Activated CD4-positive, alpha-beta memory T cell treated with anti-CD3 and anti-CD28 coated beads, Interleukin-2, amount 10 ng/mL, durations not matched to agents 7 days and 5 days (primary cell): Measurements from ENCODE around the gene DNAJC11. TPM values are rescaled to one million over a fixed set of nuclear protein-coding genes. Genes with fewer than 3 reads are reported as not detected.
"Not testable (repeated sequence)": the region's sequence is repeated elsewhere in the genome, so short reads cannot be mapped to it uniquely, and the experiment has no call there.

Experiments used
- CTCF ChIA-PET: fragments of 350-600 bp; sonication (Branson Sonifier 250); formaldehyde crosslinking; loops from one replicate; lab custom pipeline; 2021; ENCODE audit warnings: antibody characterized with exemption, inconsistent platforms; lab: Charles Lee
- POLR2A ChIA-PET: fragments of 350-600 bp; sonication (Branson Sonifier 250); formaldehyde crosslinking; loops from one replicate; lab custom pipeline; 2021; ENCODE audit warnings: antibody characterized with exemption; lab: Charles Lee
- DNase-seq: peaks from one replicate; pipeline ENCODE4 v3.0.0-alpha.2; 2020
- H3K27ac Mint-ChIP-seq: one replicate; pipeline ENCODE4 v1.8.0; 2021; ENCODE audit warnings: mild to moderate bottlenecking, mixed read lengths
- H3K27me3 Mint-ChIP-seq: one replicate; pipeline ENCODE4 v1.8.0; 2021; ENCODE audit warnings: mixed read lengths
- H3K36me3 Mint-ChIP-seq: one replicate; pipeline ENCODE4 v1.8.0; 2021; ENCODE audit warnings: low read depth, mixed read lengths
- H3K4me1 Mint-ChIP-seq: one replicate; pipeline ENCODE4 v1.8.0; 2021; ENCODE audit warnings: mixed read lengths
- H3K4me3 Mint-ChIP-seq: one replicate; pipeline ENCODE4 v1.8.0; 2021; ENCODE audit warnings: mild to moderate bottlenecking, mixed read lengths
- H3K9me3 Mint-ChIP-seq: one replicate; pipeline ENCODE4 v1.8.0; 2021; ENCODE audit warnings: mixed read lengths
- total RNA-seq, 2 experiments: library from RNA; stranded (reverse); gene quantifications; one replicate each; pipeline ENCODE4 v1.2.3, GENCODE V29; 2021

Gene DNAJC11
- total RNA-seq, 2 experiments from 2014 or later = 27.4 to 27.9 TPM

DNA sequence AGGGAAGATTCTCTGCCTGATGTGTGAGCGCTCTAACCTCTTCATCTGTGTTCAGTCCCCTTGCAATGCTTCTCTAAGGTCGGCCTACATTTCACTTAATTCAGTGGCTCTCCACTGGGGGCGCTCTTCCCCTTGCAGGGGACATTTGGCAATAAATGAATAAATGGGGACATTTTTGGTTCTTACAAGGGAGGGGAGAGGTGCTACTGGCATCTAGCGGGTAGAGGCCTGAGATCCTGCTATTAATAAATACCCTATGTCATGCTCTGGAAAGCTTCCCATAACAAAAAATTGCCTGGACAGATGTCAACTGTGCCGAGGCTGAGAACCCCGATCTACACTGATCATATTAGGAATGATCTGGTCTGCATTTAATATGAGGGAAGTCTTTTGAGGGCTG is 25.9 kb upstream of the DNAJC11 start:
- no peaks in the 10 kb centered on the region for H3K9me3 Mint-ChIP-seq
- H3K27me3 Mint-ChIP-seq = peaks cover 12% of the 10 kb centered on the region
- ChIA-PET CTCF (interaction anchor here (1.1 to 1.3 kb wide), 2 partner anchors 11 to 57 kb away, joined by 3 to 4 read pairs; partner anchors contain the start of gene CAMTA1), POLR2A (no interaction called here)
- H3K4me3 Mint-ChIP-seq = no peak overlapping the region
- no peaks in the 10 kb centered on the region for H3K4me1 Mint-ChIP-seq
- no peak overlapping the region for H3K27ac Mint-ChIP-seq
- H3K36me3 Mint-ChIP-seq = no peaks in the 10 kb centered on the region
- DNase-seq = peak; percentile 52

DNA sequence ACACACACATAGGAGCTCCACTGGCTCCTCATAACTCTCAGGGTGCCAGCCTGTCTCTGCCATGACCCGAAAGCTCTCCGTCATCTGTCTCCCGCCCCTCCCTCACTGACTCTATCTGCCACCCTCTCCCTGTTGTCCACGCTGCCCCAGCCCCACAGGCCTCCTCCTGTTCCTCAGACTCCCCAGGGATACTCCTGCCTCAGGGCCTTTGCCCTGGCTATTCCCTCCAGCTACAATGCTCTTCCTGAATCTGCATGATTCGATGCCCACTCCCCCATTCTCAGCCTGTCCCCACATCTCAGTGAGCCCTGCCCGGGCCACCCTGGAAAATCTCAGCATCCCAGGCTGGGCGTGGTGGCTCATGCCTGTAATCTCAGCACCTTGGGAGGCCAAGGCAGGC is 24.6 kb upstream of the DNAJC11 start:
- Mint-ChIP-seq H3K9me3 (no peaks in the 10 kb centered on the region), H3K4me1 (no peaks in the 10 kb centered on the region), H3K4me3 (no peak overlapping the region), H3K27me3 (peaks cover 9% of the 10 kb centered on the region), H3K27ac (no peak overlapping the region), H3K36me3 (no peaks in the 10 kb centered on the region)
- no peak for DNase-seq
- CTCF ChIA-PET = interaction anchor here (0.7 to 1.5 kb wide), 4 partner anchors 9 to 489 kb away, joined by 3 to 4 read pairs (median 3); partner anchors contain the start of gene DNAJC11
- POLR2A ChIA-PET = no interaction called here

DNA sequence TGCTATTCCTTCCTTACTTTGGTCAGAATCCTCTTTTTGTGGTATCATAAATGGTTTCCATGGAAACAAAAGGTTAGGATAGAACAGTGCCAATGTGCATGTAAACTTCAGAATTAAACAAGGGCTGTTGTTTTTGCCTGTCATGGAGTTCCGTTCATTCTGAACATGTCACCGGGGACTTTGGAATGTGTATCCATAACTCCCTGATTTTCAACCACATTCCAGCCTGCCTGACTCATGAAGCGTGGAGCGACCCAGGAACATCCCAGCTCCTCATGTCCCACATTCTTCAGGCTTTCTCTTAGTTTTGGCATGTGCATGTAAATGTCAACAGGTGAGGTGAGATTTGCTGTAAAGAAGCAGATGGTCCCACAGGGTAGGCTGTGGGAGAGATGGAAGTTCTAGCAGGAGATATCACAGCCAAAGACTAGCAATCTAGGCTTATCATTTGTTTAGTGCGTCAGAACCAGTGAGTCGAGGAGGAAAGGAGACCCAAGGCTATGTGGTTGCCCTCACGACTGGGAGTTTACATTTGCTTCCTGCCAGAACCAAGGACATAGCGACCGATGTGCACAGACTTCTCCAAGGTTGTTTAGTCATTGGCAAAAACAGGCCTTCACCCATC is 23.0 kb upstream of the DNAJC11 start:
- Mint-ChIP-seq H3K9me3 (no peaks in the 10 kb centered on the region), H3K4me3 (no peak overlapping the region), H3K27ac (no peak overlapping the region), H3K4me1 (no peaks in the 10 kb centered on the region), H3K27me3 (peaks cover 3% of the 10 kb centered on the region), H3K36me3 (no peaks in the 10 kb centered on the region)
- ChIA-PET POLR2A (no interaction called here), CTCF (no interaction called here)
- no peak for DNase-seq

DNA sequence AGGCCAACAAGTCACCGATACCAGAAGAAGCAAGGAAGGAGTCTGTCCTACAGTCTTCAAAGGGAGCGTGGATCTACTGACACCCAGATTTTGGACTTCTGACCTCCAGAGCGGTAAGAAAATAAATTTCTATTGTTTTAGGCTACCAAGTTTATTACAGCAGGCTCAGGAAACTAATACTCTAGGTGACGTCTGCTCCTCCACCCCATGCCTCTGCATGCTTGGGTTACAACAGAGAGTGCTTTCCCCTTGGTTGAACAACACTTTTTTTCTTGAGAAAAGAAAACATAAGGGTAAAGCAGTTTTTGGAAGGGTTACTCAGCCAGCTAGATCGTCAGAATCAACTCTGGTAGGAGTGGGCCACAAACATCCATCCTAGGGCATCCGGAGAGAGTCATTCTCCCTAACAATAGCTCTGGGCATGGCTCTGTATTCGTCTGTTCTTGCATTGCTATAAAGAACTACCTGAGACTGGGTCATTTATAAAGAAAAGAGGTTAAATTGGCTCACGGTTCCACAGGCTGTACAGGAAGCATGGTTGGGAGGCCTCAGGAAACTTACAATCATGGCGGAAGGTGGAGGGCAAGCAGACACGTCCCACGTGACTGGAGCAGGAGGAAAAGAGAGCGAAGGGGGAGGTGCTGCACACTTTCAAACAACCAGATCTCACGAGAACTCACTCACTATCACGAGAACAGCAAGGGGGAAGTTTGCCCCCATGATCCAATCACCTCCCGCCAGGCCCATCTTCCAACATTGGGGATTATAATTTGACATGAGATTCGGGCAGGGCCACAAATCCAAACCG is 22.2 kb upstream of the DNAJC11 start:
- ChIA-PET POLR2A (no interaction called here), CTCF (no interaction called here)
- Mint-ChIP-seq H3K4me1 (no peaks in the 10 kb centered on the region), H3K27ac (no peak overlapping the region), H3K27me3 (peaks cover 3% of the 10 kb centered on the region), H3K4me3 (no peak overlapping the region), H3K36me3 (no peaks in the 10 kb centered on the region), H3K9me3 (no peaks in the 10 kb centered on the region)
- no peak for DNase-seq

DNA sequence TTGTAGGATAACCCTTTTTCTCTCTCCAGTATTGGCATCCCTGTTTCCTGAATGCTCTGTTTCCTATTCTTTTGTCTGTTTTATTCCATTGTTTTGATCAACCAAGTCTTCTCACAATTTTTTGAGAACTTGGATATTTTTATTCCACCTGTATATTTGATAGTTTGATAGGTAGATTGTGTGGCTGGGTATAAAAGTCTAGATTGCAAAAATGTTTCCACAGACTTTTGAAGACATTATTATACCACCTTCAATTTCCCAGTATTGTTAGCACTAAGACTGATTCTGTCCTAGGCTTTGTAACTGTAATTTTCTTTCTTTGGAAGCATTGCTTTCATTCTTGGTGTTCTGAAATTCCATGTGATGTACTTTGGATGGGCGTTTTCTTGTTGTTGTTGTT is 9.6 kb upstream of the DNAJC11 start:
- Mint-ChIP-seq H3K27me3 (peaks cover 15% of the 10 kb centered on the region), H3K4me3 (no peak overlapping the region), H3K36me3 (no peaks in the 10 kb centered on the region), H3K4me1 (no peaks in the 10 kb centered on the region), H3K9me3 (peaks cover 6% of the 10 kb centered on the region), H3K27ac (no peak overlapping the region)
- ChIA-PET CTCF (no interaction called here), POLR2A (no interaction called here)
- no peak for DNase-seq

DNA sequence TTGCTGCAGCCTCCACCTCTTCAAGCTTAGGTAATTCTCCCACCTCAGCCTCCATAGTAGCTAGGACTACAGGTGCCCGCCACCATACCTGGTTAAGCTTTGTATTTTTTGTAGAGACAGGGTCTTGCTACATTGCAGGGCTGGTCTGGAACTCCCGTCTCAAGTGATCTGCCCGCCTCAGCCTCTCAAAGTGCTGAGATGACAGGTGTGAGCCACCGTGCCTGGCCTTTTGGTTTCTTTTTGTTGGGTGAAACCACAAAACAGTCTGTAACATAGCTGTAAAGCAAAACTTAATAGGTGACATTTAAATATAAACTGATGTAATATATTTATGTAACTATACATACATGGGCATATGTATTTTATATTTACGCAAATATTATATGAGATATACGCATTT is 3.1 kb upstream of the DNAJC11 start:
- no peak for DNase-seq

DNA sequence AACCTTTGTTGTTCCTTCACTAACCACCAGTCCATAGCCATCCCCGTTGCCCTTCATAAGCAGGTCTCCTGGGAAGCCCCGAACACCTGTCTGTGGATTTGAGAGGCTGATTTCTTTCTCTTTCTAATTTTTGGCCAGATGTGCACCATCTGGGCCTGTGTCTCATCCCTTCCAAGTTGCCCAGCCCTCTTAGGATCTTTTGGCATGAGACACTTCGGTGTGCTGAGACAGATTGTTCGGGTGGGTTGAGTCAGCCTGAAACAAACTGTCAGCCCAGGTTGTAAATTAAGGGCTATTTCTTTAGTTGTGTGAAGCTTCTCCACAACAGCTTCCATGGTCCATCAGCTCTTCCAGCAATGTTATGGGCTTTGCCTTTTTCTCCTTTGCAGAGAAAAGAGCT is 1.4 kb upstream of the DNAJC11 start:
- ChIA-PET POLR2A (no interaction called here), CTCF (interaction anchor here (0.9 kb wide), 1 partner anchor 82 kb away, joined by 4 read pairs; the partner anchor contains the start of gene CAMTA1)
- Mint-ChIP-seq H3K4me1 (peaks cover 36% of the 10 kb centered on the region), H3K27me3 (peaks cover 8% of the 10 kb centered on the region), H3K9me3 (no peaks in the 10 kb centered on the region), H3K4me3 (no peak overlapping the region), H3K27ac (no peak overlapping the region), H3K36me3 (no peaks in the 10 kb centered on the region)
- no peak for DNase-seq

More for the DNA sequence above, 3.1 kb upstream of the DNAJC11 start:
- CTCF ChIA-PET = interaction anchor here (0.6 to 1.2 kb wide), 2 partner anchors 16 to 75 kb away, joined by 3 read pairs; no protein-coding TSS in a partner anchor
- Mint-ChIP-seq H3K27ac (no peak overlapping the region), H3K36me3 (no peaks in the 10 kb centered on the region), H3K4me1 (peaks cover 26% of the 10 kb centered on the region), H3K4me3 (no peak overlapping the region), H3K27me3 (peaks cover 14% of the 10 kb centered on the region), H3K9me3 (no peaks in the 10 kb centered on the region)
- POLR2A ChIA-PET = interaction anchor here (0.6 to 0.7 kb wide), 2 partner anchors 82 to 102 kb away, joined by 3 read pairs; partner anchors contain the start of gene KLHL21

DNA sequence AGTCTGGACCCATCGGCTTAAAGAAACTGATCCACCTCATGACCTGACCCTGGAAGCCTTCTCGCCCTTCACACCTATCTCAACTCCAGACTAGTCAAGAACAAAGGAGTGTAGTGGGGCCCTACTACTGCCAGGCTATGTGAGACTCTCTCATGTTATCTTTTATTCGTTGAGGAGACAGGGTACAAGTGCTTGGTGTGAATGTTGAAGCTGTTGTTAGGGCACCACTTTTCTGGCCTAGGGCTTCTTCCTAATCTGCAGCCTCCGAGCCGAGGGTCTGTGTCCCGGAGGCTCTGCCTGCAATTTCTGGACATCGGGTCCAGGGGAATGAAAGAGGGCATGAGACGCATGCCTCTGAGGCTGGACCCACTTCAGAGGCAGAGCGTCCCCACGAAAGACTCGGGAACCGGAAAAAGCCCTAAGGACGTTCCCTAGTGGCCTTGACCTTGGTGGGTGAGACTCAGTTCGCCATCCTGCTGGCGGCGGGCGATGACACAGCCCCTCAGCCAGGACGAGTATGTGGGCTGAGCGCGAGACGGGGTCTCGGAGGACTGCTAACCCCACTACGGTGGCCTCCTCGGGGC is 671 bp downstream of the DNAJC11 start:
- Mint-ChIP-seq H3K27me3 (no peaks in the 10 kb centered on the region), H3K36me3 (no peaks in the 10 kb centered on the region), H3K27ac (peak overlapping the region; percentile 76), H3K4me3 (peak overlapping the region; percentile 85), H3K4me1 (peaks cover 44% of the 10 kb centered on the region), H3K9me3 (no peaks in the 10 kb centered on the region)
- CTCF ChIA-PET = interaction anchor here (0.6 to 1.5 kb wide), 18 partner anchors 10 to 498 kb away, joined by 3 to 14 read pairs (median 3); partner anchors contain the start of genes CAMTA1, NOL9 and ZBTB48
- POLR2A ChIA-PET = interaction anchor here (0.6 to 1.6 kb wide), 5 partner anchors 8 to 100 kb away, joined by 3 to 4 read pairs (median 3); partner anchors contain the start of gene CAMTA1
- no peak for DNase-seq

DNA sequence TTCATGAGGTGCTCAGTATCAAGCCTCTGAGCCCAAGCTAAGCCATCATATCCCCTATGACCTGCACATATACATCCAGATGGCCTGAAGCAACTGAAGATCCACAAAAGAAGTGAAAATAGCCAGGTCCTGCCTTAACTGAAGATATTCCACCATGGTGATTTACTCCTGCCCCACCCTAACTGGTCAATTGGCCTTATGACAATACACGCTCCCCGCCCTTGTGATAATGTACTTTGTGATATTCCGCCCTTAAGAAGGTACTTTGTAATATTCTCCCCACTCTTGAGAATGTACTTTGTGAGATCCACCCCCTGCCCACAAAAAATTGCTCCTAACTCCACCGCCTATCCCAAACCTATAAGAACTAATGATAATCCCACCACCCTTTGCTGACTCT is 1.7 kb downstream of the DNAJC11 start:
- peaks cover 44% of the 10 kb centered on the region for H3K4me1 Mint-ChIP-seq
- DNase-seq, H3K9me3 Mint-ChIP-seq, H3K27me3 Mint-ChIP-seq, H3K27ac Mint-ChIP-seq, H3K36me3 Mint-ChIP-seq, CTCF ChIA-PET: not testable (repeated sequence)
- POLR2A ChIA-PET = interaction anchor here (1.6 kb wide), 1 partner anchor 85 kb away, joined by 4 read pairs; the partner anchor contains the start of gene CAMTA1
- peak overlapping the region; percentile 85 for H3K4me3 Mint-ChIP-seq

DNA sequence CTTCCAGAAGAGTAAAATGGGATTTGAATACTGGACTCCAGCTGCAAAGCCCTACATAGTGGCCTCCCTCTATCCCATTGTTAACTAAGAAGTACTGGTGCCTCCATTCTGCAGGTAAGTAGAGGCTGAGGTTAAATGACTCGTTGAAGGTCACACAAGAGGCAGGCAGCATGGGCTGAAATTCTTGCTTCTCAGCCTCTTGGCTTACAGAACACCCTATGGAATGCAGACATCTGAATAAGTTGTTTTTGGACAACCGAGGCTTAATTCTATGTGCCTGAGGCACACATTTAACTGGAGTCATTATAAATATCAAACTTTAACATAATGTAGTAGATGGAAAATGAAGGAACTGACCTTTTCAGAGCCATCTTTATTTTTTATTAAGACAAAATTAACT is 5.7 kb downstream of the DNAJC11 start:
- Mint-ChIP-seq H3K9me3 (no peaks in the 10 kb centered on the region), H3K4me3 (no peak overlapping the region), H3K27ac (no peak overlapping the region), H3K27me3 (no peaks in the 10 kb centered on the region), H3K4me1 (peaks cover 29% of the 10 kb centered on the region), H3K36me3 (no peaks in the 10 kb centered on the region)
- POLR2A ChIA-PET = no interaction called here
- DNase-seq = no peak
- CTCF ChIA-PET = no interaction called here

DNA sequence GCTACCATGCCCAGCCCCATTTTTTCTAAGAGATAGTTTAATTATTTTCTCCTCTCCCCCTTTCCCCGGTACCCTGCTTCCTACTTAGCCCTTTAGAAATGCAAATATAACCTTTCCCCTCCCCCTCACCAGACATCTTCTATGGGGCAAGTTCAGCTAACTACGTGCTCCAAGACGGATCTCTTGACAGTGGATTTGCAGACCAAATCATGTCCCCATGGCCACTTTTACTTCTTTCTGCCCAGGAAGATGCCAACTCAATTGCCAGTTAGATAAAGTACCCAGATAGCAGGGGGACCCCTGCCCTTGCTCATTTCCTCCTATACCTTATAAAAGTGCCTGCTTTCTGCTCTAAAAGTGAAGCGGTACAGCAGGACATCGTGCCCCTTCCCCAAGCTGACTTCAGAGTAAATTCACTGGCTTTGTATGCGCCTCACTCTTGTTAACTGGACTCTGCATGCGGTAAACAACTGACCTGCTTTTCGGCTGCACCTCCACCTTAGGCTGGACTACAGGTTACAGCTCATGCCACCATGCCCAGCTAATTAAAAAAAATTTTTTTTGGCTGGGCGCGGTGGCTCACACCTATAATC is 7.4 kb downstream of the DNAJC11 start:
- no peaks in the 10 kb centered on the region for H3K36me3 Mint-ChIP-seq
- H3K27me3 Mint-ChIP-seq = no peaks in the 10 kb centered on the region
- POLR2A ChIA-PET = no interaction called here
- DNase-seq = no peak
- H3K9me3 Mint-ChIP-seq = no peaks in the 10 kb centered on the region
- CTCF ChIA-PET = no interaction called here
- H3K4me1 Mint-ChIP-seq = peaks cover 16% of the 10 kb centered on the region
- no peak overlapping the region for H3K4me3 Mint-ChIP-seq
- no peak overlapping the region for H3K27ac Mint-ChIP-seq

DNA sequence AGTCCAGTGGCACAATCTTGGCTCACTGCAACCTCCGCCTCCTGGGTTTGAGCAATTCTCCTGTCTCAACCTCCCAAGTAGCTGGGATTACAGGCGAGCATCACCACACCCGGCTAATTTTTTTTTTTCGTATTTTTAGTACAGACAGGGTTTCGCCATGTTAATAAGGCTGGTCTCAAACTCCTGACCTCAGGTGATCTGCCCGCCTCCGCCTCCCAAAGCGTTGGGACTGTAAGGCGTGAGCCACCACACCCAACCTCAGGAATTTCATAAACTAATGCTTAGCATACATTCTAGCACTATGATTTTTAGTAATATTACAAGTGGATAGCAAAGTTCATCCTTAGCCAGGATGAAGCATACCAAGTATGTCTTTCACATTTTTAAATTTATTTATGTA is 8.7 kb downstream of the DNAJC11 start:
- DNase-seq = no peak
- Mint-ChIP-seq H3K27me3 (no peaks in the 10 kb centered on the region), H3K27ac (no peak overlapping the region), H3K4me1 (peaks cover 21% of the 10 kb centered on the region), H3K4me3 (no peak overlapping the region), H3K36me3 (no peaks in the 10 kb centered on the region), H3K9me3 (no peaks in the 10 kb centered on the region)
- CTCF ChIA-PET = no interaction called here
- POLR2A ChIA-PET = interaction anchor here (1.5 kb wide), 1 partner anchor 8 kb away, joined by 3 read pairs; the partner anchor contains the start of gene DNAJC11
